IMR-90 (cell line): ENCODE results near the gene MON1A. TPM values are rescaled to one million over a fixed set of nuclear protein-coding genes. Genes with fewer than 3 reads are reported as not detected.

ENCODE experiments used
- ATAC-seq: fragments of 200-7000 bp; cut with Tn5 transposase; 2 replicates; pipeline ENCODE4 v1.9.1; 2020; ENCODE audit warnings: low read depth, mild to moderate bottlenecking, moderate library complexity
- BruUV-seq: library from RNA; stranded (reverse); fragments of 400-500 nt; replicated peaks from 2 replicates; lab custom pipeline; 2021; lab: Mats Ljungman, UMichigan
- CTCF ChIA-PET: fragments of 300-600 bp; formaldehyde crosslinking; extraction: SDS; loops from one replicate; lab custom pipeline; 2021; ENCODE audit warnings: antibody characterized with exemption; lab: Yijun Ruan, JAX
- POLR2A ChIA-PET: fragments of 300-600 bp; sonication (Branson Sonifier 250); formaldehyde crosslinking; loops from one replicate; lab custom pipeline; 2022; ENCODE audit warnings: antibody characterized with exemption; ENCODE audit not compliant: unreplicated experiment; lab: Charles Lee
- DNase-seq: peaks from one replicate; pipeline ENCODE4 v3.0.0; 2013
- H2AFZ ChIP-seq: replicated peaks from 2 replicates; pipeline ENCODE3; 2013; ENCODE audit warnings: low read length, mild to moderate bottlenecking; ENCODE audit not compliant: poor library complexity
- H2AK5ac ChIP-seq: 2 replicates; pipeline ENCODE4 v1.6.1; 2013; ENCODE audit warnings: low read depth, low read length, inconsistent platforms
- H2AK9ac ChIP-seq: replicated peaks from 2 replicates; pipeline ENCODE3; 2013; ENCODE audit warnings: mild to moderate bottlenecking, low read depth, low read length, moderate library complexity; ENCODE audit not compliant: poor library complexity
- H2BK120ac ChIP-seq: 2 replicates; pipeline ENCODE4 v1.6.1; 2013; ENCODE audit warnings: low read depth, low read length, inconsistent platforms
- H2BK15ac ChIP-seq: 3 replicates; pipeline ENCODE4 v1.6.1; 2013; ENCODE audit warnings: low read depth, low read length, inconsistent platforms
- H2BK20ac ChIP-seq: 2 replicates; pipeline ENCODE4 v1.6.1; 2013; ENCODE audit warnings: low read depth, mild to moderate bottlenecking, inconsistent platforms, low read length, moderate library complexity
- H2BK5ac ChIP-seq: 2 replicates; pipeline ENCODE4 v1.6.1; 2013; ENCODE audit warnings: mild to moderate bottlenecking, low read depth, low read length, inconsistent platforms; ENCODE audit not compliant: poor library complexity, severe bottlenecking
- H3K14ac ChIP-seq: replicated peaks from 2 replicates; pipeline ENCODE4 v1.6.1; 2013; ENCODE audit warnings: low read depth, low read length, inconsistent platforms
- H3K18ac ChIP-seq: 2 replicates; pipeline ENCODE4 v1.6.1; 2013; ENCODE audit warnings: low read depth, low read length, control low read depth
- H3K23ac ChIP-seq: 2 replicates; pipeline ENCODE4 v1.6.1; 2013; ENCODE audit warnings: low read depth, low read length, inconsistent platforms
- H3K27ac ChIP-seq: 2 replicates; pipeline ENCODE4 v1.5.1; 2013; ENCODE audit warnings: mild to moderate bottlenecking, control low read depth, low read length; ENCODE audit not compliant: insufficient read depth
- H3K27me3 ChIP-seq: 2 replicates; pipeline ENCODE4 v1.6.1; 2013; ENCODE audit warnings: low read length; ENCODE audit not compliant: control insufficient read depth, insufficient read depth
- H3K36me3 ChIP-seq: 2 replicates; pipeline ENCODE4 v1.6.1; 2013; ENCODE audit warnings: low read length, mixed read lengths; ENCODE audit not compliant: control insufficient read depth, insufficient read depth
- H3K4ac ChIP-seq: 2 replicates; pipeline ENCODE4 v1.6.1; 2013; ENCODE audit warnings: low read depth, low read length, inconsistent platforms
- H3K4me1 ChIP-seq: 2 replicates; pipeline ENCODE4 v1.6.1; 2013; ENCODE audit warnings: low read length, mixed read lengths; ENCODE audit not compliant: control insufficient read depth, insufficient read depth
- H3K4me2 ChIP-seq: 2 replicates; pipeline ENCODE4 v1.6.1; 2013; ENCODE audit warnings: low read depth, mild to moderate bottlenecking, control low read depth, low read length, moderate library complexity
- H3K4me3 ChIP-seq: 2 replicates; pipeline ENCODE4 v1.5.1; 2013; ENCODE audit warnings: low read depth, mild to moderate bottlenecking, control low read depth, low read length, moderate library complexity; ENCODE audit not compliant: insufficient read depth
- H3K56ac ChIP-seq: 2 replicates; pipeline ENCODE4 v1.6.1; 2013; ENCODE audit warnings: low read length, inconsistent platforms; ENCODE audit not compliant: insufficient read depth; ENCODE audit errors: extremely low read depth
- H3K79me1 ChIP-seq, 2 experiments: 2 replicates each; pipeline ENCODE4 v1.6.1; 2013; ENCODE audit warnings: low read length in 2 of 2, inconsistent platforms in 1 of 2, low read depth in 1 of 2
- H3K9ac ChIP-seq: 2 replicates; pipeline ENCODE4 v1.6.1; 2013; ENCODE audit warnings: low read depth, low read length, control low read depth
- H3K9me1 ChIP-seq: 2 replicates; pipeline ENCODE4 v1.6.1; 2013; ENCODE audit warnings: low read length, inconsistent platforms; ENCODE audit not compliant: insufficient read depth
- H3K9me3 ChIP-seq: 2 replicates; pipeline ENCODE4 v1.6.1; 2013; ENCODE audit warnings: low read length; ENCODE audit not compliant: control insufficient read depth, insufficient read depth
- H4K20me1 ChIP-seq: 2 replicates; pipeline ENCODE4 v1.6.1; 2013; ENCODE audit warnings: low read length, inconsistent platforms; ENCODE audit not compliant: insufficient read depth
- H4K5ac ChIP-seq: 2 replicates; pipeline ENCODE4 v1.6.1; 2013; ENCODE audit warnings: mild to moderate bottlenecking, low read depth, low read length, control low read depth
- H4K8ac ChIP-seq, 2 experiments: 2 replicates each; pipeline ENCODE4 v1.6.1; 2013; ENCODE audit warnings: low read depth in 2 of 2, low read length in 2 of 2, control low read depth in 1 of 2, inconsistent platforms in 1 of 2
- H4K91ac ChIP-seq: 2 replicates; pipeline ENCODE4 v1.6.1; 2013; ENCODE audit warnings: low read depth, low read length, inconsistent platforms; ENCODE audit not compliant: insufficient read depth
- CTCF ChIP-seq: conservative IDR thresholded peaks from 2 replicates; pipeline ENCODE4 v1.5.1; 2012; ENCODE audit warnings: mild to moderate bottlenecking, low read depth, low read length, improper control_type of control experiment
- MAFK ChIP-seq: IDR thresholded peaks from 2 replicates; pipeline ENCODE4 v1.6.1; 2012; ENCODE audit warnings: low read depth, low read length, improper control_type of control experiment
- MXI1 ChIP-seq: IDR thresholded peaks from 2 replicates; pipeline ENCODE4 v1.6.1; 2012; ENCODE audit warnings: low read depth, mild to moderate bottlenecking, low read length, moderate library complexity, borderline replicate concordance
- SMC3 ChIP-seq: fragments of 150-350 bp; IDR thresholded peaks from 2 replicates; pipeline ENCODE4 v1.6.1; 2016; ENCODE audit warnings: low read depth, mild to moderate bottlenecking, antibody characterized with exemption, low read length, moderate library complexity
- USF2 ChIP-seq: fragments of 150-350 bp; IDR thresholded peaks from 2 replicates; pipeline ENCODE4 v1.6.1; 2017; ENCODE audit warnings: mild to moderate bottlenecking, antibody characterized with exemption, low read length, low read depth
- WGBS, 2 experiments: methylation state at CpG; one replicate each; pipeline versions ENCODE4 v1.1.5 to v1.1.7; 2013; ENCODE audit warnings: missing lambda C conversion rate in 2 of 2; ENCODE audit not compliant: insufficient read length in 1 of 2; ENCODE audit errors: extremely low coverage in 2 of 2; 5-methylcytosine and 5-hydroxymethylcytosine counted together
- dilution Hi-C: fragments of 300-500 bp; cut with HindIII; formaldehyde crosslinking; loops from one replicate; pipeline ENCODE4 v1.14.3; 2018; ENCODE audit warnings: low sequenced_read_pairs; ENCODE audit not compliant: unreplicated experiment
- in situ Hi-C: fragments of 300-500 bp; cut with MboI; formaldehyde crosslinking; loops from 3 replicates; pipeline ENCODE4 v1.14.3; 2019; ENCODE audit warnings: low sequenced_read_pairs, inconsistent platforms, mixed read lengths
- intact Hi-C: fragments of 100-400 bp; cut with micrococcal nuclease; formaldehyde crosslinking; loops from 2 replicates; pipeline ENCODE4 v1.10.0; 2022
- polyA plus RNA-seq, 3 experiments: library from polyadenylated mRNA; depleted of rRNA; stranded (reverse); fragments of >200 nt; gene quantifications; 2 replicates each; pipeline ENCODE4 v1.2.3, GENCODE V29; 2012; ENCODE audit warnings: low replicate concordance in 1 of 3
- total RNA-seq: library from RNA; depleted of rRNA; stranded (reverse); fragments of >200 nt; gene quantifications from 2 replicates; pipeline ENCODE4 v1.2.3, GENCODE V29; 2012

The MON1A gene
- total and polyA plus RNA-seq, 2 of the 4 experiments (the other 2 are of a cell fraction), result 8.2 to 13.5 TPM

- no peak for TF ChIP-seq USF2
- no peak for TF ChIP-seq MXI1
- TF ChIP-seq SMC3, result no peak
These were observed 29.0 kb downstream of the MON1A start (continued) for GRCh38 chr3:49900491-49901153.

GRCh38 chr3:49899815-49900214 is 29.8 kb downstream of the MON1A start:
- Histone ChIP-seq H2BK20ac (no peak overlapping the region), H3K9ac (no peak overlapping the region), H3K23ac (no peak overlapping the region), H3K4me3 (no peak overlapping the region), H3K56ac (no peak overlapping the region), H3K4me2 (no peak overlapping the region), H3K27me3 (no peaks in the 10 kb centered on the region), H2BK15ac (no peak overlapping the region), H3K4me1 (peaks cover 10% of the 10 kb centered on the region), H3K36me3 (no peaks in the 10 kb centered on the region), H3K9me3 (no peaks in the 10 kb centered on the region), H4K8ac (no peak overlapping the region), H3K18ac (no peak overlapping the region), H3K14ac (no peak overlapping the region), H4K20me1 (no peaks in the 10 kb centered on the region), H3K79me1 (no peaks in the 10 kb centered on the region), H2AK5ac (no peak overlapping the region), H2AFZ (no peak overlapping the region), H2BK120ac (no peak overlapping the region), H3K9me1 (peaks cover 2% of the 10 kb centered on the region; the same call in 1 of the 2 replicates), H4K5ac (no peak overlapping the region), H4K91ac (no peak overlapping the region), H3K4ac (no peak overlapping the region), H2AK9ac (no peak overlapping the region), H3K27ac (no peak overlapping the region), H2BK5ac (no peak overlapping the region)
- intact Hi-C loops (no loop called here), in situ Hi-C loops (no loop called here), dilution Hi-C loops (no loop called here)
- ATAC-seq (no peak), DNase-seq (no peak)
- TF ChIP-seq CTCF, result peak; percentile 24; the same call in 1 of the 2 replicates
- TF ChIP-seq MAFK, result no peak
- BruUV-seq, result no TSS peak
- POLR2A ChIA-PET, result no interaction called here
- CTCF ChIA-PET, result no interaction called here
- 59% methylated on average over 2 of the region's 5 CpGs; no CpG with 5 or more reads in 1 of the 2 experiments for WGBS, 2 experiments
